Loucy (cell line): Measurements from ENCODE around the gene DNAI4.
"Not testable (repeated sequence)": the region's sequence is repeated elsewhere in the genome, so short reads cannot be mapped to it uniquely, and the experiment has no call there.

Experiments
- H2AFZ ChIP-seq: fragments of 200-600 bp; sonication (generic); 2 replicates; pipeline ENCODE4 v1.6.0; 2016; ENCODE audit warnings: antibody characterized with exemption, mild to moderate bottlenecking, low read length, moderate library complexity
- H3F3A ChIP-seq: fragments of 200-600 bp; 2 replicates; pipeline ENCODE4 v1.6.0; 2016; ENCODE audit warnings: antibody characterized with exemption, low read depth, mild to moderate bottlenecking
- H3K27me3 ChIP-seq: fragments of 200-600 bp; sonication (generic); 2 replicates; pipeline ENCODE4 v1.6.1; 2014; ENCODE audit warnings: low read length, mild to moderate bottlenecking; ENCODE audit not compliant: insufficient read depth, poor library complexity, severe bottlenecking
- H3K36me3 ChIP-seq: fragments of 200-600 bp; sonication (generic); 2 replicates; pipeline ENCODE4 v1.6.1; 2016; ENCODE audit warnings: low read length; ENCODE audit not compliant: insufficient read depth
- H3K4me1 ChIP-seq: fragments of 200-600 bp; sonication (generic); 2 replicates; pipeline ENCODE4 v1.5.1; 2014; ENCODE audit warnings: low read length, mild to moderate bottlenecking; ENCODE audit not compliant: insufficient read depth, poor library complexity, severe bottlenecking
- H3K4me2 ChIP-seq: fragments of 200-600 bp; sonication (generic); 2 replicates; pipeline ENCODE4 v1.6.0; 2014; ENCODE audit warnings: antibody characterized with exemption, low read length, low read depth, mild to moderate bottlenecking; ENCODE audit not compliant: poor library complexity, severe bottlenecking
- H3K4me3 ChIP-seq: fragments of 200-600 bp; sonication (generic); 2 replicates; pipeline ENCODE4 v1.5.1; 2014; ENCODE audit warnings: low read length, mild to moderate bottlenecking, mixed read lengths; ENCODE audit not compliant: poor library complexity, severe bottlenecking
- H3K79me2 ChIP-seq: fragments of 200-600 bp; sonication (generic); 2 replicates; pipeline ENCODE4 v1.6.1; 2014; ENCODE audit warnings: low read length; ENCODE audit not compliant: insufficient read depth
- H3K9ac ChIP-seq: fragments of 200-600 bp; sonication (generic); 2 replicates; pipeline ENCODE4 v1.6.0; 2014; ENCODE audit warnings: mild to moderate bottlenecking, low read depth, low read length, moderate library complexity; ENCODE audit not compliant: poor library complexity, severe bottlenecking
- H3K9me2 ChIP-seq: fragments of 200-600 bp; sonication (generic); replicated peaks from 2 replicates; pipeline ENCODE4 v1.6.1; 2016; ENCODE audit warnings: low read depth, low read length, mixed read lengths
- H3K9me3 ChIP-seq: fragments of 200-600 bp; sonication (generic); 2 replicates; pipeline ENCODE4 v1.6.1; 2014; ENCODE audit warnings: mild to moderate bottlenecking, antibody characterized with exemption, low read length, low read depth; ENCODE audit not compliant: insufficient read depth
- H4K20me1 ChIP-seq: fragments of 200-600 bp; sonication (generic); 2 replicates; pipeline ENCODE4 v1.6.0; 2014; ENCODE audit warnings: antibody characterized with exemption, low read length, mild to moderate bottlenecking; ENCODE audit not compliant: insufficient read depth, poor library complexity, severe bottlenecking
- CTCF ChIP-seq: fragments of 200-600 bp; sonication (generic); conservative IDR thresholded peaks from 2 replicates; pipeline ENCODE4 v1.5.1; 2014; ENCODE audit warnings: mild to moderate bottlenecking, antibody characterized with exemption, low read length
- EZH2phosphoT487 ChIP-seq: fragments of 200-600 bp; IDR thresholded peaks from 2 replicates; pipeline ENCODE4 v1.6.1; 2018; ENCODE audit warnings: antibody characterized with exemption, mild to moderate bottlenecking, moderate library complexity, borderline replicate concordance

The DNAI4 gene

DNA sequence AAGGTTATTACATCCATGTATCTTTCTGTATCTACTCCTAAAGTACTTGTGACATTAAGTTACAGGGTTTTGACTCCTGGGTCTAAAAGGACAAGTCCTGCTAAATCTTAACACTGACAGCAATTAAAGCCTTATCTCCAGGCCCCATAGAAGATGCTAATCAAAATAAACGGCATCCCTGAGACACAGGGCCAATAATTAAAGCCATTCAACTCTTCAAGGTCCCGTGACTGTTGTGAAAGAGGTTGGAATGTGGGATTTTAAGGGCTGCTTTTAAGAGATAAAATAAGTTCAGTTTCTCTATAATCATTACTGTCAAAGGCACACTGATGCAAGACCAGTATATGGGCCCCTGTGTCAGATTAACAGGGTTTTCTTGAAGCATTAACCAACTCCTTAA is 8.3 kb downstream of the DNAI4 start:
- Histone ChIP-seq H3K4me3 (no peak overlapping the region), H3K4me2 (no peak overlapping the region), H3K9me2 (no peaks in the 10 kb centered on the region), H3K9me3 (peaks cover 11% of the 10 kb centered on the region; the same call in 1 of the 2 replicates), H3K27me3 (no peaks in the 10 kb centered on the region), H3K79me2 (no peaks in the 10 kb centered on the region), H3K4me1 (peaks cover 4% of the 10 kb centered on the region), H2AFZ (no peak overlapping the region), H3K36me3 (no peaks in the 10 kb centered on the region), H3F3A (no peaks in the 10 kb centered on the region), H4K20me1 (no peaks in the 10 kb centered on the region), H3K9ac (no peak overlapping the region)
- TF ChIP-seq EZH2phosphoT487 (no peak), CTCF (no peak)

GRCh38 chr1:66915203-66915602 is 9.5 kb downstream of the DNAI4 start:
- not testable (repeated sequence) for H3K27me3 ChIP-seq, H3K9me2 ChIP-seq, H4K20me1 ChIP-seq, H3K4me1 ChIP-seq, H2AFZ ChIP-seq, H3F3A ChIP-seq, H3K79me2 ChIP-seq, H3K9ac ChIP-seq, H3K4me3 ChIP-seq, H3K36me3 ChIP-seq, H3K4me2 ChIP-seq
- peaks cover 11% of the 10 kb centered on the region; the same call in 1 of the 2 replicates for H3K9me3 ChIP-seq

DNA sequence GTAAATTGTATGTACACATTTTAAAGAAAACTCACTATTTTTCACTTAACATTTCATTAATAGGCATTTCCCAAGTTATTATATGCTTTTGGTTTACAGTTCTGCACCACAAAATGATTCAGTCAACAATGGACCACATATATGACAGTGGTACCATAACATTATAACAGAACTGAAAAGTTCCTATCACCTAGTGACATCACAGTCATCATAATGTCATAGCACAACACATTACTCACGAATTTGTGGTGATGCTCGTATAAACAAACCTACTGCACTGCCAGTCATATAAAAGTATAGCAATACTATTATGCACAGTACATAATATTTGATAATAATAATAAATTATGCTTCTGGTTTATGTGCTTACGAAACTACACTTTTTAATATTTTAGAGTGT is 30.9 kb downstream of the DNAI4 start:
- Histone ChIP-seq H3K9me2 (no peaks in the 10 kb centered on the region), H3K4me2 (no peak overlapping the region), H2AFZ (no peak overlapping the region), H3K4me3 (no peak overlapping the region), H3K27me3 (no peaks in the 10 kb centered on the region), H3K36me3 (no peaks in the 10 kb centered on the region), H3K79me2 (no peaks in the 10 kb centered on the region), H3K9ac (no peak overlapping the region), H3K9me3 (no peaks in the 10 kb centered on the region), H3F3A (no peaks in the 10 kb centered on the region), H3K4me1 (no peaks in the 10 kb centered on the region), H4K20me1 (no peaks in the 10 kb centered on the region)
- TF ChIP-seq EZH2phosphoT487 (no peak), CTCF (no peak)

DNA sequence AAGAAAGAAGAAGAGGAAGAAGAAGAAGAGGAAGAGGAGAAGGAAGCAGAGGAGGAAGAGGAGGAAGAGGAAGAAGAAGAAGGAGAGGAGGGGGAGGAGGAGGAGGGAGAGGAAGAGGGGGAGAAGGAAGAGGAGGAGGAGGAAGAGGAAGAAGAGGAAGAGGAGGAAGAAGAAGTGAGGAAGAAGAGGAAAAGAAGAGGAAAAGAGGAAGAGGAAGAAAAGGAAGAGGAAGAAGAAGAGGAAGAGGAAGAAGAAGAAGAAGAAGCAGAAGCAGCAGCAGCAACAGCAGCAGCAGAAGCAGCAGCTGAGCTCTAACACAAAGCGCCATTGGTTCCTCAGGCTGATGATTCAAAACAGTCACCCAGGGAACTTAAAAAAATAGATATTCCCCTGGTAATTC is 34.0 kb downstream of the DNAI4 start:
- H3F3A ChIP-seq, result no peaks in the 10 kb centered on the region
- no peaks in the 10 kb centered on the region for H4K20me1 ChIP-seq
- no peaks in the 10 kb centered on the region for H3K27me3 ChIP-seq
- no peaks in the 10 kb centered on the region for H3K9me2 ChIP-seq
- no peak overlapping the region for H3K9ac ChIP-seq
- no peak overlapping the region for H2AFZ ChIP-seq
- H3K79me2 ChIP-seq, result no peaks in the 10 kb centered on the region
- no peaks in the 10 kb centered on the region for H3K36me3 ChIP-seq
- no peak overlapping the region for H3K4me2 ChIP-seq
- H3K9me3 ChIP-seq, result no peaks in the 10 kb centered on the region
- H3K4me3 ChIP-seq, result no peak overlapping the region
- TF ChIP-seq CTCF, result no peak
- TF ChIP-seq EZH2phosphoT487, result no peak
- H3K4me1 ChIP-seq, result no peaks in the 10 kb centered on the region
